Fibroblast of lung (primary cell): Measurements from ENCODE around the gene CFAP53. TPM values are rescaled to one million over a fixed set of nuclear protein-coding genes. Genes with fewer than 3 reads are reported as not detected.
A peak's percentile ranks its signal among the peaks of the same experiment; 100 is the strongest.

ENCODE experiments used
- DNase-seq, 2 donors: peaks; one replicate each; pipeline versions ENCODE4 v3.0.0 to v3.0.0-alpha.2; 2010; ENCODE audit warnings: low read depth in 2 of 2
- H2AFZ ChIP-seq: 2 replicates; pipeline ENCODE4 v1.5.1; 2012; ENCODE audit warnings: low read length, control low read depth, inconsistent platforms
- H3K27ac ChIP-seq: 2 replicates; pipeline ENCODE4 v1.5.1; 2011; ENCODE audit warnings: low read length, control low read depth; ENCODE audit not compliant: insufficient read depth
- H3K27me3 ChIP-seq: 2 replicates; pipeline ENCODE4 v1.5.1; 2011; ENCODE audit warnings: mild to moderate bottlenecking, low read length; ENCODE audit not compliant: control insufficient read depth, insufficient read depth
- H3K36me3 ChIP-seq: 2 replicates; pipeline ENCODE4 v1.5.1; 2011; ENCODE audit warnings: low read length; ENCODE audit not compliant: control insufficient read depth, insufficient read depth
- H3K4me1 ChIP-seq: 2 replicates; pipeline ENCODE4 v1.5.1; 2011; ENCODE audit warnings: low read length; ENCODE audit not compliant: control insufficient read depth, insufficient read depth; ENCODE audit errors: extremely low read depth
- H3K4me2 ChIP-seq: 2 replicates; pipeline ENCODE4 v1.5.1; 2011; ENCODE audit warnings: low read length, control low read depth; ENCODE audit not compliant: insufficient read depth; ENCODE audit errors: extremely low read depth
- H3K4me3 ChIP-seq, 4 experiments: fragments of 200-600 bp in 1 of 4; sonication (generic) in 1 of 4; replicated peaks in 1 of 4; 2 replicates each; pipeline ENCODE4 v1.5.1; 2011 to 2016; ENCODE audit warnings: low read length in 4 of 4, low read depth in 3 of 4, mild to moderate bottlenecking in 3 of 4, control low read depth in 2 of 4, inconsistent platforms in 1 of 4, mixed read lengths in 1 of 4; ENCODE audit not compliant: insufficient read depth in 1 of 4; ENCODE audit errors: control extremely low read depth in 1 of 4
- H3K79me2 ChIP-seq: 2 replicates; pipeline ENCODE4 v1.5.1; 2012; ENCODE audit warnings: mild to moderate bottlenecking, low read length, inconsistent platforms; ENCODE audit not compliant: control insufficient read depth, insufficient read depth
- H3K9ac ChIP-seq: 2 replicates; pipeline ENCODE4 v1.5.1; 2011; ENCODE audit warnings: mild to moderate bottlenecking, low read length, control low read depth; ENCODE audit not compliant: insufficient read depth
- H3K9me3 ChIP-seq: 2 replicates; pipeline ENCODE4 v1.5.1; 2012; ENCODE audit warnings: low read depth, low read length; ENCODE audit not compliant: control insufficient read depth, insufficient read depth
- H4K20me1 ChIP-seq: 2 replicates; pipeline ENCODE4 v1.5.1; 2011; ENCODE audit warnings: low read length; ENCODE audit not compliant: control insufficient read depth, insufficient read depth; ENCODE audit errors: extremely low read depth
- CTCF ChIP-seq, 2 donors: IDR thresholded peaks in 1 of 2; conservative IDR thresholded peaks in 1 of 2; 1 replicate in 1 of 2; 2 replicates in 1 of 2; pipeline ENCODE4 v1.5.1; 2011 to 2012; ENCODE audit warnings: low read length in 2 of 2, control low read depth in 1 of 2, inconsistent platforms in 1 of 2, low read depth in 1 of 2, mild to moderate bottlenecking in 1 of 2
- EZH2 ChIP-seq: IDR thresholded peaks from 2 replicates; pipeline ENCODE4 v1.5.1; 2012; ENCODE audit warnings: low read length, control low read depth, mild to moderate bottlenecking; ENCODE audit errors: missing control alignments
- polyA plus RNA-seq, 2 donors: library from polyadenylated mRNA; depleted of rRNA in 1 of 2; stranded (reverse) in 1 of 2; unstranded in 1 of 2; fragments of >200 nt; gene quantifications; 2 replicates each; pipeline ENCODE4 v1.2.1, GENCODE V29; 2011 to 2012; ENCODE audit warnings: missing spikeins in 1 of 2
- total RNA-seq: library from RNA; depleted of rRNA; stranded (reverse); fragments of >200 nt; gene quantifications from 2 replicates; pipeline ENCODE4 v1.2.1, GENCODE V29; 2014

The CFAP53 gene
- total and polyA plus RNA-seq, 2 donors (not counting 1 experiment from before 2014, with no cell fraction given) = 0.11 to 0.99 TPM

GRCh38 chr18:50194631-50195532, 71.4 kb downstream of the CFAP53 start, which contains the start of gene MYO5B:
TSS of gene MYO5B (minus strand) at chr18:50195147. CDS start at chr18:50194793, 354 bp downstream.
- peaks cover 14% of the 10 kb centered on the region for H3K27me3 ChIP-seq

GRCh38 chr18:50193796-50194630, 72.3 kb downstream of the CFAP53 start:
- no peaks in the 10 kb centered on the region for H3K9me3 ChIP-seq
- no peak overlapping the region for H3K4me2 ChIP-seq
- no peaks in the 10 kb centered on the region for H3K36me3 ChIP-seq
- no peak for TF ChIP-seq CTCF (conservative IDR thresholded peaks at IDR 0.05 in 1 of 2, IDR thresholded peaks at IDR 0.05 in 1 of 2; ENCODE audit: low read depth in 1 of 2, low read length in 2 of 2)
- peak; percentile 85 for TF ChIP-seq EZH2
- no peaks in the 10 kb centered on the region for H3K79me2 ChIP-seq
- H3K27ac ChIP-seq = no peak overlapping the region
- peaks cover 14% of the 10 kb centered on the region for H3K27me3 ChIP-seq
- no peak for DNase-seq
- no peak overlapping the region for H2AFZ ChIP-seq
- H4K20me1 ChIP-seq = no peaks in the 10 kb centered on the region
- no peaks in the 10 kb centered on the region for H3K4me1 ChIP-seq
- H3K4me3 ChIP-seq = no peak overlapping the region
- H3K9ac ChIP-seq = no peak overlapping the region

More at GRCh38 chr18:50194631-50195532, 71.4 kb downstream of the CFAP53 start, which contains the start of gene MYO5B:
- TF ChIP-seq EZH2 (peak; percentile 56), CTCF (conservative IDR thresholded peaks at IDR 0.05 in 1 of 2, IDR thresholded peaks at IDR 0.05 in 1 of 2; ENCODE audit: low read depth in 1 of 2, low read length in 2 of 2) (no peak)
- Histone ChIP-seq H3K36me3 (no peaks in the 10 kb centered on the region), H3K79me2 (no peaks in the 10 kb centered on the region), H4K20me1 (no peaks in the 10 kb centered on the region), H3K27ac (no peak within 1 kb of the TSS), H3K9me3 (no peaks in the 10 kb centered on the region), H2AFZ (no peak within 1 kb of the TSS), H3K4me2 (no peak within 1 kb of the TSS), H3K4me3 (no peak within 1 kb of the TSS), H3K4me1 (no peaks in the 10 kb centered on the region), H3K9ac (no peak within 1 kb of the TSS)
- DNase-seq = peak in 1 of 2 donors; percentile 3
